ENCODE results near the gene ATP7A. TPM values are rescaled to one million over a fixed set of nuclear protein-coding genes. Genes with fewer than 3 reads are reported as not detected.
A peak's percentile ranks its signal among the peaks of the same experiment; 100 is the strongest.

Gene ATP7A
- total and polyA plus RNA-seq, 9 of the 15 experiments (the other 6 are each of a cell fraction or from before 2014, with no cell fraction given), result 7.8 to 22.7 (median 11.6) TPM

DNA sequence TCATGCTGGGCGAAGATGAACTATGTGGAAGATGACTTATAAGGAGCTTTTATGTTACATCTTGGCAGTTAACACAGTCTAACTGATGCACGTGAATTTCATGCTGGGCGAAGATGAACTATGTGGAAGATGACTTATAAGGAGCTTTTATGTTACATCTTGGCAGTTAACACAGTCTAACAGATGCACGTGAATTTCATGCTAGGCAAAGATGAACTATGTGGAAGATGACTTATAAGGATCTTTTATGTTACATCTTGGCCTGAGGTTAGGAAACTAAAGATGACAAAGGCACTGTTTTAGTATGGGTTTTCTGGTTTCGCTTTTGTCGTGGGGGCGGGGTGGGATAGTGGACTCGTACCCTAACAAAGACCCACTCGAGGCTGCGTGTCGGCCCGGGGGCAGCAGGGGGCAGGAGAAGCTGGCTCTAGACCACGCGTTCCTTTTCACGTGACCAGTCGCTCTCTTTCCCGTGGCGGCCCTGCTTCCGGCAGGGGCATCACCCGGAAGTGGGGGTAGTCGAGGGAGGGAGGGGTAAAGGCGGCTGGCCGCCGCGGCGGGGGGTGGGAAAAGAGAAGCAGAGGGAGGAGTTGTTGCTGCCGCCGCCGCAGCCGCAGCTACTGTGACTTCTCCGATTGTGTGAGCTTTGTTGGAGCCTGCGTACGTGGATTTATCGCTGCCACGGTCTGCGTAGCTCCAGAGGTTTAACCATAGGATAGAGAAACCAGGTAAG is at the start of gene ATP7A (continued):
- TF ChIP-seq, protein P1, sequence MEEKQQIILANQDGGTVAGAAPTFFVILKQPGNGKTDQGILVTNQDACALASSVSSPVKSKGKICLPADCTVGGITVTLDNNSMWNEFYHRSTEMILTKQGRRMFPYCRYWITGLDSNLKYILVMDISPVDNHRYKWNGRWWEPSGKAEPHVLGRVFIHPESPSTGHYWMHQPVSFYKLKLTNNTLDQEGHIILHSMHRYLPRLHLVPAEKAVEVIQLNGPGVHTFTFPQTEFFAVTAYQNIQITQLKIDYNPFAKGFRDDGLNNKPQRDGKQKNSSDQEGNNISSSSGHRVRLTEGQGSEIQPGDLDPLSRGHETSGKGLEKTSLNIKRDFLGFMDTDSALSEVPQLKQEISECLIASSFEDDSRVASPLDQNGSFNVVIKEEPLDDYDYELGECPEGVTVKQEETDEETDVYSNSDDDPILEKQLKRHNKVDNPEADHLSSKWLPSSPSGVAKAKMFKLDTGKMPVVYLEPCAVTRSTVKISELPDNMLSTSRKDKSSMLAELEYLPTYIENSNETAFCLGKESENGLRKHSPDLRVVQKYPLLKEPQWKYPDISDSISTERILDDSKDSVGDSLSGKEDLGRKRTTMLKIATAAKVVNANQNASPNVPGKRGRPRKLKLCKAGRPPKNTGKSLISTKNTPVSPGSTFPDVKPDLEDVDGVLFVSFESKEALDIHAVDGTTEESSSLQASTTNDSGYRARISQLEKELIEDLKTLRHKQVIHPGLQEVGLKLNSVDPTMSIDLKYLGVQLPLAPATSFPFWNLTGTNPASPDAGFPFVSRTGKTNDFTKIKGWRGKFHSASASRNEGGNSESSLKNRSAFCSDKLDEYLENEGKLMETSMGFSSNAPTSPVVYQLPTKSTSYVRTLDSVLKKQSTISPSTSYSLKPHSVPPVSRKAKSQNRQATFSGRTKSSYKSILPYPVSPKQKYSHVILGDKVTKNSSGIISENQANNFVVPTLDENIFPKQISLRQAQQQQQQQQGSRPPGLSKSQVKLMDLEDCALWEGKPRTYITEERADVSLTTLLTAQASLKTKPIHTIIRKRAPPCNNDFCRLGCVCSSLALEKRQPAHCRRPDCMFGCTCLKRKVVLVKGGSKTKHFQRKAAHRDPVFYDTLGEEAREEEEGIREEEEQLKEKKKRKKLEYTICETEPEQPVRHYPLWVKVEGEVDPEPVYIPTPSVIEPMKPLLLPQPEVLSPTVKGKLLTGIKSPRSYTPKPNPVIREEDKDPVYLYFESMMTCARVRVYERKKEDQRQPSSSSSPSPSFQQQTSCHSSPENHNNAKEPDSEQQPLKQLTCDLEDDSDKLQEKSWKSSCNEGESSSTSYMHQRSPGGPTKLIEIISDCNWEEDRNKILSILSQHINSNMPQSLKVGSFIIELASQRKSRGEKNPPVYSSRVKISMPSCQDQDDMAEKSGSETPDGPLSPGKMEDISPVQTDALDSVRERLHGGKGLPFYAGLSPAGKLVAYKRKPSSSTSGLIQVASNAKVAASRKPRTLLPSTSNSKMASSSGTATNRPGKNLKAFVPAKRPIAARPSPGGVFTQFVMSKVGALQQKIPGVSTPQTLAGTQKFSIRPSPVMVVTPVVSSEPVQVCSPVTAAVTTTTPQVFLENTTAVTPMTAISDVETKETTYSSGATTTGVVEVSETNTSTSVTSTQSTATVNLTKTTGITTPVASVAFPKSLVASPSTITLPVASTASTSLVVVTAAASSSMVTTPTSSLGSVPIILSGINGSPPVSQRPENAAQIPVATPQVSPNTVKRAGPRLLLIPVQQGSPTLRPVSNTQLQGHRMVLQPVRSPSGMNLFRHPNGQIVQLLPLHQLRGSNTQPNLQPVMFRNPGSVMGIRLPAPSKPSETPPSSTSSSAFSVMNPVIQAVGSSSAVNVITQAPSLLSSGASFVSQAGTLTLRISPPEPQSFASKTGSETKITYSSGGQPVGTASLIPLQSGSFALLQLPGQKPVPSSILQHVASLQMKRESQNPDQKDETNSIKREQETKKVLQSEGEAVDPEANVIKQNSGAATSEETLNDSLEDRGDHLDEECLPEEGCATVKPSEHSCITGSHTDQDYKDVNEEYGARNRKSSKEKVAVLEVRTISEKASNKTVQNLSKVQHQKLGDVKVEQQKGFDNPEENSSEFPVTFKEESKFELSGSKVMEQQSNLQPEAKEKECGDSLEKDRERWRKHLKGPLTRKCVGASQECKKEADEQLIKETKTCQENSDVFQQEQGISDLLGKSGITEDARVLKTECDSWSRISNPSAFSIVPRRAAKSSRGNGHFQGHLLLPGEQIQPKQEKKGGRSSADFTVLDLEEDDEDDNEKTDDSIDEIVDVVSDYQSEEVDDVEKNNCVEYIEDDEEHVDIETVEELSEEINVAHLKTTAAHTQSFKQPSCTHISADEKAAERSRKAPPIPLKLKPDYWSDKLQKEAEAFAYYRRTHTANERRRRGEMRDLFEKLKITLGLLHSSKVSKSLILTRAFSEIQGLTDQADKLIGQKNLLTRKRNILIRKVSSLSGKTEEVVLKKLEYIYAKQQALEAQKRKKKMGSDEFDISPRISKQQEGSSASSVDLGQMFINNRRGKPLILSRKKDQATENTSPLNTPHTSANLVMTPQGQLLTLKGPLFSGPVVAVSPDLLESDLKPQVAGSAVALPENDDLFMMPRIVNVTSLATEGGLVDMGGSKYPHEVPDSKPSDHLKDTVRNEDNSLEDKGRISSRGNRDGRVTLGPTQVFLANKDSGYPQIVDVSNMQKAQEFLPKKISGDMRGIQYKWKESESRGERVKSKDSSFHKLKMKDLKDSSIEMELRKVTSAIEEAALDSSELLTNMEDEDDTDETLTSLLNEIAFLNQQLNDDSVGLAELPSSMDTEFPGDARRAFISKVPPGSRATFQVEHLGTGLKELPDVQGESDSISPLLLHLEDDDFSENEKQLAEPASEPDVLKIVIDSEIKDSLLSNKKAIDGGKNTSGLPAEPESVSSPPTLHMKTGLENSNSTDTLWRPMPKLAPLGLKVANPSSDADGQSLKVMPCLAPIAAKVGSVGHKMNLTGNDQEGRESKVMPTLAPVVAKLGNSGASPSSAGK (IDR thresholded peaks at IDR 0.05), result 0 out of 2 replicates have a peak, but pooled peaks have one; percentile 39
- no peak for TF ChIP-seq FOXM1 (IDR thresholded peaks at IDR 0.05; ENCODE audit: low read depth)
- 0 out of 2 replicates have a peak, but pooled peaks have one; percentile 58 for TF ChIP-seq FOXM1 (CRISPR knock-in tag; IDR thresholded peaks at IDR 0.05; ENCODE audit: low read depth)
- no peak for TF ChIP-seq PTBP1 (IDR thresholded peaks at IDR 0.05; ENCODE audit: low read depth, low read length)
- TF ChIP-seq, protein P2, sequence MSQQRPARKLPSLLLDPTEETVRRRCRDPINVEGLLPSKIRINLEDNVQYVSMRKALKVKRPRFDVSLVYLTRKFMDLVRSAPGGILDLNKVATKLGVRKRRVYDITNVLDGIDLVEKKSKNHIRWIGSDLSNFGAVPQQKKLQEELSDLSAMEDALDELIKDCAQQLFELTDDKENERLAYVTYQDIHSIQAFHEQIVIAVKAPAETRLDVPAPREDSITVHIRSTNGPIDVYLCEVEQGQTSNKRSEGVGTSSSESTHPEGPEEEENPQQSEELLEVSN (IDR thresholded peaks at IDR 0.05; ENCODE audit: borderline replicate concordance in 1 of 2, extremely low read depth in 1 of 2, insufficient read depth in 1 of 2, insufficient read length in 1 of 2, low read depth in 1 of 2, low read length in 1 of 2, poor library complexity in 1 of 2, severe bottlenecking in 1 of 2), result peak in 1 of 2 experiments; percentile 51
- TF ChIP-seq, protein P3, sequence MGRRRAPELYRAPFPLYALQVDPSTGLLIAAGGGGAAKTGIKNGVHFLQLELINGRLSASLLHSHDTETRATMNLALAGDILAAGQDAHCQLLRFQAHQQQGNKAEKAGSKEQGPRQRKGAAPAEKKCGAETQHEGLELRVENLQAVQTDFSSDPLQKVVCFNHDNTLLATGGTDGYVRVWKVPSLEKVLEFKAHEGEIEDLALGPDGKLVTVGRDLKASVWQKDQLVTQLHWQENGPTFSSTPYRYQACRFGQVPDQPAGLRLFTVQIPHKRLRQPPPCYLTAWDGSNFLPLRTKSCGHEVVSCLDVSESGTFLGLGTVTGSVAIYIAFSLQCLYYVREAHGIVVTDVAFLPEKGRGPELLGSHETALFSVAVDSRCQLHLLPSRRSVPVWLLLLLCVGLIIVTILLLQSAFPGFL (CRISPR knock-in tag; IDR thresholded peaks at IDR 0.05), result no peak
- TF ChIP-seq, protein P4, sequence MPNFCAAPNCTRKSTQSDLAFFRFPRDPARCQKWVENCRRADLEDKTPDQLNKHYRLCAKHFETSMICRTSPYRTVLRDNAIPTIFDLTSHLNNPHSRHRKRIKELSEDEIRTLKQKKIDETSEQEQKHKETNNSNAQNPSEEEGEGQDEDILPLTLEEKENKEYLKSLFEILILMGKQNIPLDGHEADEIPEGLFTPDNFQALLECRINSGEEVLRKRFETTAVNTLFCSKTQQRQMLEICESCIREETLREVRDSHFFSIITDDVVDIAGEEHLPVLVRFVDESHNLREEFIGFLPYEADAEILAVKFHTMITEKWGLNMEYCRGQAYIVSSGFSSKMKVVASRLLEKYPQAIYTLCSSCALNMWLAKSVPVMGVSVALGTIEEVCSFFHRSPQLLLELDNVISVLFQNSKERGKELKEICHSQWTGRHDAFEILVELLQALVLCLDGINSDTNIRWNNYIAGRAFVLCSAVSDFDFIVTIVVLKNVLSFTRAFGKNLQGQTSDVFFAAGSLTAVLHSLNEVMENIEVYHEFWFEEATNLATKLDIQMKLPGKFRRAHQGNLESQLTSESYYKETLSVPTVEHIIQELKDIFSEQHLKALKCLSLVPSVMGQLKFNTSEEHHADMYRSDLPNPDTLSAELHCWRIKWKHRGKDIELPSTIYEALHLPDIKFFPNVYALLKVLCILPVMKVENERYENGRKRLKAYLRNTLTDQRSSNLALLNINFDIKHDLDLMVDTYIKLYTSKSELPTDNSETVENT (CRISPR knock-in tag; IDR thresholded peaks at IDR 0.05), result no peak
- no peak for TF ChIP-seq HNRNPH1 (optimal IDR thresholded peaks at IDR 0.05; ENCODE audit: low read depth, low read length)
- TF ChIP-seq GABPB1 (CRISPR knock-in tag; IDR thresholded peaks at IDR 0.05), result peak; percentile 79

Measured in K562 (cell line).